GM23338 (cell line): ENCODE data around the gene SLC4A4. TPM values are rescaled to one million over a fixed set of nuclear protein-coding genes. Genes with fewer than 3 reads are reported as not detected.

ENCODE experiments used
- ATAC-seq: fragments of 200-7000 bp; cut with Tn5 transposase; 3 replicates; pipeline ENCODE4 v1.9.1; 2020
- DNase-seq: peaks from one replicate; pipeline ENCODE4 v3.0.0-alpha.2; 2015; ENCODE audit warnings: low spot score
- H2AFZ ChIP-seq: fragments of 200-600 bp; sonication (generic); 2 replicates; pipeline ENCODE4 v1.8.0; 2016; ENCODE audit warnings: antibody characterized with exemption, mild to moderate bottlenecking, moderate library complexity
- H3F3A ChIP-seq: fragments of 200-600 bp; sonication (generic); replicated peaks from 2 replicates; pipeline ENCODE4 v1.8.0; 2017; ENCODE audit warnings: antibody characterized with exemption, mixed run types, low read depth
- H3K27ac ChIP-seq: fragments of 200-600 bp; sonication (generic); 2 replicates; pipeline ENCODE4 v1.6.1; 2016; ENCODE audit warnings: low read depth
- H3K27me3 ChIP-seq: fragments of 200-600 bp; sonication (generic); 2 replicates; pipeline ENCODE4 v1.8.0; 2016; ENCODE audit warnings: mild to moderate bottlenecking, mixed run types, moderate library complexity; ENCODE audit not compliant: insufficient read depth
- H3K36me3 ChIP-seq: fragments of 200-600 bp; sonication (generic); 2 replicates; pipeline ENCODE4 v1.8.0; 2016; ENCODE audit warnings: mild to moderate bottlenecking; ENCODE audit not compliant: insufficient read depth
- H3K4me1 ChIP-seq: fragments of 200-600 bp; sonication (generic); 2 replicates; pipeline ENCODE4 v1.8.0; 2016; ENCODE audit warnings: mild to moderate bottlenecking, moderate library complexity; ENCODE audit not compliant: insufficient read depth
- H3K4me2 ChIP-seq: fragments of 200-600 bp; sonication (generic); 2 replicates; pipeline ENCODE4 v1.7.1; 2017; ENCODE audit warnings: mixed run types
- H3K4me3 ChIP-seq: fragments of 200-600 bp; sonication (generic); 2 replicates; pipeline ENCODE4 v1.6.1; 2016; ENCODE audit warnings: mixed run types
- H3K79me2 ChIP-seq: fragments of 200-600 bp; sonication (generic); replicated peaks from 2 replicates; pipeline ENCODE4 v1.8.0; 2017; ENCODE audit warnings: mild to moderate bottlenecking; ENCODE audit not compliant: insufficient read depth
- H3K9me2 ChIP-seq: fragments of 200-600 bp; sonication (generic); 2 replicates; pipeline ENCODE4 v1.8.0; 2017; ENCODE audit not compliant: insufficient read depth
- H4K20me1 ChIP-seq: fragments of 200-600 bp; sonication (generic); replicated peaks from 2 replicates; pipeline ENCODE4 v1.8.0; 2017; ENCODE audit warnings: mild to moderate bottlenecking; ENCODE audit not compliant: insufficient read depth
- H3K27ac Mint-ChIP-seq: 2 replicates; pipeline ENCODE4 v1.8.0; 2020; ENCODE audit warnings: inconsistent platforms, mild to moderate bottlenecking, moderate library complexity, mixed read lengths
- H3K27me3 Mint-ChIP-seq: 3 replicates; pipeline ENCODE4 v1.8.0; 2022; ENCODE audit warnings: low read depth, mild to moderate bottlenecking, moderate library complexity, mixed read lengths, inconsistent platforms; ENCODE audit not compliant: insufficient read depth, poor library complexity
- H3K36me3 Mint-ChIP-seq: 3 replicates; pipeline ENCODE4 v1.8.0; 2021; ENCODE audit warnings: low read depth, mild to moderate bottlenecking, inconsistent platforms, moderate library complexity, mixed read lengths
- H3K4me1 Mint-ChIP-seq: 3 replicates; pipeline ENCODE4 v1.8.0; 2020; ENCODE audit warnings: mild to moderate bottlenecking, inconsistent platforms, mixed read lengths
- H3K4me3 Mint-ChIP-seq: 3 replicates; pipeline ENCODE4 v1.8.0; 2021; ENCODE audit warnings: moderate library complexity, mild to moderate bottlenecking, inconsistent platforms, mixed read lengths
- H3K9me3 Mint-ChIP-seq: 3 replicates; pipeline ENCODE4 v1.8.0; 2020; ENCODE audit warnings: moderate library complexity, mild to moderate bottlenecking, inconsistent platforms, mixed read lengths
- CTCF ChIP-seq, 2 experiments: fragments of 200-600 bp in 1 of 2; sonication (generic) in 1 of 2; conservative IDR thresholded peaks; 2 replicates each; pipeline versions ENCODE4 v1.5.1 to v1.6.1; 2016 to 2017; ENCODE audit warnings: antibody characterized with exemption in 2 of 2, low read depth in 2 of 2, mild to moderate bottlenecking in 2 of 2, moderate library complexity in 1 of 2
- EZH2phosphoT487 ChIP-seq: fragments of 200-600 bp; sonication (generic); IDR thresholded peaks from one replicate; pipeline ENCODE4 v1.8.1; 2018; ENCODE audit warnings: antibody characterized with exemption; ENCODE audit not compliant: unreplicated experiment
- JUNB ChIP-seq: IDR thresholded peaks from one replicate; pipeline ENCODE4 v1.6.1; 2016; ENCODE audit warnings: antibody characterized with exemption; ENCODE audit not compliant: unreplicated experiment
- NANOG ChIP-seq: IDR thresholded peaks from 2 replicates; pipeline ENCODE4 v1.6.1; 2016; ENCODE audit warnings: antibody characterized with exemption, borderline replicate concordance
- POLR2AphosphoS5 ChIP-seq: IDR thresholded peaks from 2 replicates; pipeline ENCODE4 v1.6.1; 2016; ENCODE audit warnings: antibody characterized with exemption, low read depth
- REST ChIP-seq: IDR thresholded peaks from one replicate; pipeline ENCODE4 v1.6.1; 2018; ENCODE audit warnings: antibody characterized with exemption; ENCODE audit not compliant: unreplicated experiment
- STAT1 ChIP-seq: IDR thresholded peaks from one replicate; pipeline ENCODE4 v1.6.1; 2016; ENCODE audit warnings: antibody characterized with exemption; ENCODE audit not compliant: unreplicated experiment
- ZNF462 ChIP-seq: fragments of 250-450 bp; sonication (Bioruptor Pico); IDR thresholded peaks from 2 replicates; pipeline ENCODE4 v1.5.0; 2020; ENCODE audit warnings: mild to moderate bottlenecking, moderate library complexity
- polyA plus RNA-seq: library from polyadenylated mRNA; unstranded; fragments of >200 nt; fragmentation: Nextera tagmentation; extraction: Ambion mirVana; gene quantifications from 2 replicates; pipeline ENCODE4 v1.2.1, GENCODE V29; 2016
- total RNA-seq: library from RNA; depleted of rRNA; stranded (reverse); fragments of >200 nt; shearing (Covaris generic); gene quantifications from 2 replicates; pipeline ENCODE4 v1.2.3, GENCODE V29; 2014

The SLC4A4 gene
- total and polyA plus RNA-seq, 2 experiments from 2014 or later: 1.0 to 1.5 TPM

GRCh38 chr4:71303287-71303686 lies 35.5 kb upstream of the SLC4A4 start:
- H3K27me3 ChIP-seq: no peaks in the 10 kb centered on the region
- H3K4me1 ChIP-seq: peaks cover 17% of the 10 kb centered on the region
- no peak overlapping the region for H3K4me3 ChIP-seq
- TF ChIP-seq JUNB (no peak), NANOG (no peak), CTCF (conservative IDR thresholded peaks at IDR 0.05; ENCODE audit: low read depth in 2 of 2) (no peak)
- Mint-ChIP-seq H3K36me3 (no peaks in the 10 kb centered on the region), H3K9me3 (peaks cover 1% of the 10 kb centered on the region; the same call in 1 of the 3 replicates), H3K4me1 (peaks cover 26% of the 10 kb centered on the region), H3K27ac (no peak overlapping the region), H3K27me3 (no peaks in the 10 kb centered on the region), H3K4me3 (no peak overlapping the region)
- H3K27ac ChIP-seq: no peak overlapping the region
- H3F3A ChIP-seq: no peaks in the 10 kb centered on the region
- H4K20me1 ChIP-seq: no peaks in the 10 kb centered on the region
- H3K79me2 ChIP-seq: no peaks in the 10 kb centered on the region
- peak; percentile 35 for DNase-seq
- H3K4me2 ChIP-seq: 0 out of 2 replicates have a peak overlapping the region, but pooled peaks have one; percentile 0
- ATAC-seq: peak; percentile 52; the same call in 2 of the 3 replicates
- H3K9me2 ChIP-seq: peaks cover 5% of the 10 kb centered on the region; the same call in 1 of the 2 replicates
- no peaks in the 10 kb centered on the region for H3K36me3 ChIP-seq
- no peak overlapping the region for H2AFZ ChIP-seq

GRCh38 chr4:71303850-71304249 lies 35.0 kb upstream of the SLC4A4 start:
- ATAC-seq (no peak), DNase-seq (no peak)
- H4K20me1 ChIP-seq: no peaks in the 10 kb centered on the region
- peaks cover 5% of the 10 kb centered on the region; the same call in 1 of the 2 replicates for H3K9me2 ChIP-seq
- Mint-ChIP-seq H3K27ac (no peak overlapping the region), H3K36me3 (no peaks in the 10 kb centered on the region), H3K9me3 (peaks cover 2% of the 10 kb centered on the region; the same call in 1 of the 3 replicates), H3K4me3 (no peak overlapping the region), H3K4me1 (peaks cover 26% of the 10 kb centered on the region), H3K27me3 (no peaks in the 10 kb centered on the region)
- H3K27me3 ChIP-seq: no peaks in the 10 kb centered on the region
- no peak overlapping the region for H3K4me3 ChIP-seq
- no peaks in the 10 kb centered on the region for H3K79me2 ChIP-seq
- 0 out of 2 replicates have a peak overlapping the region, but pooled peaks have one; percentile 0 for H3K4me2 ChIP-seq
- H3K27ac ChIP-seq: no peak overlapping the region
- peaks cover 17% of the 10 kb centered on the region for H3K4me1 ChIP-seq
- no peaks in the 10 kb centered on the region for H3K36me3 ChIP-seq
- H2AFZ ChIP-seq: no peak overlapping the region
- H3F3A ChIP-seq: no peaks in the 10 kb centered on the region
- no peak for TF ChIP-seq REST
- no peak for TF ChIP-seq POLR2AphosphoS5
- TF ChIP-seq CTCF (conservative IDR thresholded peaks at IDR 0.05; ENCODE audit: low read depth in 2 of 2): no peak
- no peak for TF ChIP-seq ZNF462 (CRISPR knock-in tag)
- no peak for TF ChIP-seq EZH2phosphoT487
- no peak for TF ChIP-seq STAT1
